SK-N-SH (cell line): ENCODE results near the gene ZSWIM1. TPM values are rescaled to one million over a fixed set of nuclear protein-coding genes. Genes with fewer than 3 reads are reported as not detected.

Source experiments
- CTCF ChIA-PET: fragments of 300-600, 350-600 bp; formaldehyde crosslinking; extraction: SDS; loops from one replicate; lab custom pipeline; 2021; lab: Yijun Ruan, JAX
- POLR2A ChIA-PET: fragments of 350-600 bp; sonication (Branson Sonifier 250); formaldehyde crosslinking; extraction: SDS; loops from one replicate; lab custom pipeline; 2020; ENCODE audit warnings: antibody characterized with exemption, inconsistent platforms; lab: Yijun Ruan, JAX
- DNase-seq: peaks from one replicate; pipeline ENCODE4 v3.0.0; 2012
- H2AFZ ChIP-seq: fragments of 200-600 bp; sonication (generic); 2 replicates; pipeline ENCODE4 v1.8.1; 2016; ENCODE audit warnings: antibody characterized with exemption, mild to moderate bottlenecking, low read depth
- H3F3A ChIP-seq: fragments of 200-600 bp; sonication (generic); replicated peaks from 2 replicates; pipeline ENCODE3; 2016; ENCODE audit warnings: antibody characterized with exemption, mild to moderate bottlenecking; ENCODE audit not compliant: insufficient read depth
- H3K27ac ChIP-seq, 2 experiments: fragments of 200-500 bp in 1 of 2; fragments of 200-600 bp in 1 of 2; sonication (Bioruptor generic) in 1 of 2; sonication (generic), shearing (Covaris generic) in 1 of 2; 2 replicates each; pipeline versions ENCODE4 v1.5.1 to v1.6.1; 2014 to 2016; ENCODE audit warnings: low read depth in 2 of 2, inconsistent platforms in 1 of 2, low read length in 1 of 2, mild to moderate bottlenecking in 1 of 2, mixed read lengths in 1 of 2
- H3K27me3 ChIP-seq: fragments of 200-600 bp; sonication (generic), shearing (Covaris generic); 2 replicates; pipeline ENCODE4 v1.6.1; 2016; ENCODE audit warnings: mixed run types; ENCODE audit not compliant: insufficient read depth
- H3K36me3 ChIP-seq, 2 experiments: fragments of 200-500 bp in 1 of 2; fragments of 200-600 bp in 1 of 2; sonication (Bioruptor generic) in 1 of 2; sonication (generic) in 1 of 2; replicated peaks in 1 of 2; 2 replicates each; pipeline versions ENCODE3 to v1.5.1; 2014 to 2016; ENCODE audit warnings: low read length in 1 of 2, mild to moderate bottlenecking in 1 of 2; ENCODE audit not compliant: insufficient read depth in 2 of 2, control insufficient read depth in 1 of 2
- H3K4me1 ChIP-seq, 2 experiments: fragments of 200-500 bp in 1 of 2; fragments of 200-600 bp in 1 of 2; sonication (Bioruptor generic) in 1 of 2; sonication (generic), shearing (Covaris generic) in 1 of 2; 2 replicates each; pipeline versions ENCODE4 v1.5.1 to v1.6.1; 2014 to 2016; ENCODE audit warnings: low read depth in 1 of 2, low read length in 1 of 2, mixed run types in 1 of 2; ENCODE audit not compliant: insufficient read depth in 2 of 2, control insufficient read depth in 1 of 2
- H3K4me2 ChIP-seq: fragments of 200-600 bp; sonication (generic), shearing (Covaris generic); 2 replicates; pipeline ENCODE4 v1.6.1; 2017; ENCODE audit warnings: mixed run types
- H3K4me3 ChIP-seq, 2 experiments: fragments of 200-500 bp in 1 of 2; fragments of 200-600 bp in 1 of 2; sonication (Bioruptor generic) in 1 of 2; sonication (generic), shearing (Covaris generic) in 1 of 2; 2 replicates each; pipeline versions ENCODE4 v1.5.1 to v1.8.1; 2014 to 2016; ENCODE audit warnings: low read depth in 2 of 2, inconsistent platforms in 1 of 2, low read length in 1 of 2, mild to moderate bottlenecking in 1 of 2, mixed read lengths in 1 of 2, moderate library complexity in 1 of 2
- H3K79me2 ChIP-seq: fragments of 200-600 bp; sonication (generic); 2 replicates; pipeline ENCODE4 v1.8.1; 2017; ENCODE audit warnings: mild to moderate bottlenecking; ENCODE audit not compliant: insufficient read depth
- H3K9ac ChIP-seq: fragments of 200-600 bp; sonication (generic); 2 replicates; pipeline ENCODE4 v1.6.1; 2017; ENCODE audit warnings: mixed run types
- H3K9me2 ChIP-seq: fragments of 200-600 bp; sonication (generic); 2 replicates; pipeline ENCODE4 v1.6.1; 2017; ENCODE audit warnings: mixed run types
- H3K9me3 ChIP-seq: fragments of 200-600 bp; sonication (generic); 2 replicates; pipeline ENCODE4 v1.6.1; 2017; ENCODE audit warnings: mixed run types, mild to moderate bottlenecking, moderate library complexity
- H4K20me1 ChIP-seq: fragments of 200-600 bp; sonication (generic); 2 replicates; pipeline ENCODE4 v1.6.1; 2017; ENCODE audit warnings: mild to moderate bottlenecking, mixed run types; ENCODE audit not compliant: insufficient read depth
- CHD2 ChIP-seq: fragments of 150-350 bp; IDR thresholded peaks from 2 replicates; pipeline ENCODE4 v1.6.1; 2018; ENCODE audit warnings: low read length; ENCODE audit not compliant: partially characterized antibody
- ELF1 ChIP-seq: IDR thresholded peaks from 2 replicates; pipeline ENCODE4 v1.4.0; 2012
- EP300 ChIP-seq, 2 experiments: IDR thresholded peaks; 2 replicates each; pipeline versions ENCODE4 v1.4.0 to v1.6.1; 2012; ENCODE audit warnings: borderline replicate concordance in 1 of 2, low read depth in 1 of 2, low read length in 1 of 2
- EZH2phosphoT487 ChIP-seq: fragments of 200-600 bp; sonication (generic); IDR thresholded peaks from 2 replicates; pipeline ENCODE4 v1.6.1; 2017; ENCODE audit warnings: low read depth, mixed run types, mild to moderate bottlenecking, antibody characterized with exemption, moderate library complexity, borderline replicate concordance
- FOSL2 ChIP-seq: IDR thresholded peaks from 2 replicates; pipeline ENCODE4 v1.4.0; 2012; ENCODE audit warnings: low read depth, mild to moderate bottlenecking, moderate library complexity, borderline replicate concordance
- FOXM1 ChIP-seq: IDR thresholded peaks from 2 replicates; pipeline ENCODE4 v1.4.0; 2012; ENCODE audit warnings: low read depth, mild to moderate bottlenecking
- GABPA ChIP-seq: IDR thresholded peaks from 2 replicates; pipeline ENCODE4 v1.4.0; 2012; ENCODE audit warnings: low read depth, mild to moderate bottlenecking
- GATA2 ChIP-seq: sonication (generic); formaldehyde crosslinking; IDR thresholded peaks from 2 replicates; pipeline ENCODE4 v1.5.0; 2020; ENCODE audit warnings: mild to moderate bottlenecking, missing genetic modification reagents
- MEF2A ChIP-seq: IDR thresholded peaks from 2 replicates; pipeline ENCODE4 v1.4.0; 2012; ENCODE audit warnings: low read depth, borderline replicate concordance
- MXI1 ChIP-seq: IDR thresholded peaks from 2 replicates; pipeline ENCODE4 v1.6.1; 2012; ENCODE audit warnings: mild to moderate bottlenecking, low read depth, low read length, improper control_type of control experiment
- NFIC ChIP-seq: IDR thresholded peaks from 2 replicates; pipeline ENCODE4 v1.4.0; 2012; ENCODE audit warnings: borderline replicate concordance
- RCOR1 ChIP-seq: fragments of 150-350 bp; IDR thresholded peaks from 2 replicates; pipeline ENCODE4 v1.6.1; 2017; ENCODE audit warnings: antibody characterized with exemption, low read length
- RXRA ChIP-seq: IDR thresholded peaks from 2 replicates; pipeline ENCODE4 v1.4.0; 2012; ENCODE audit warnings: low read depth, mild to moderate bottlenecking, borderline replicate concordance
- SMC3 ChIP-seq: IDR thresholded peaks from 2 replicates; pipeline ENCODE4 v1.6.1; 2012; ENCODE audit warnings: low read depth, low read length, improper control_type of control experiment
- TAF1 ChIP-seq: IDR thresholded peaks from 2 replicates; pipeline ENCODE4 v1.6.1; 2012; ENCODE audit warnings: low read depth, mild to moderate bottlenecking, low read length, moderate library complexity, borderline replicate concordance
- YY1 ChIP-seq: IDR thresholded peaks from 2 replicates; pipeline ENCODE4 v1.4.0; 2012; ENCODE audit warnings: low read depth, mild to moderate bottlenecking
- WGBS: methylation state at CpG from one replicate; pipeline ENCODE4 v1.1.6; 2017; ENCODE audit warnings: low lambda C conversion rate; 5-methylcytosine and 5-hydroxymethylcytosine counted together
- polyA plus RNA-seq, 3 experiments: library from polyadenylated mRNA; depleted of rRNA; stranded (reverse); fragments of >200 nt; gene quantifications; 2 replicates each; pipeline ENCODE4 v1.2.3, GENCODE V29; 2012
- TF ChIP-seq, protein P1 (sequence below): IDR thresholded peaks from 2 replicates; pipeline ENCODE4 v1.6.1; 2012; ENCODE audit warnings: mild to moderate bottlenecking, low read depth, low read length, moderate library complexity
- TF ChIP-seq, protein P2 (sequence below): IDR thresholded peaks from 2 replicates; pipeline ENCODE4 v1.4.0; 2012; ENCODE audit warnings: low read depth, borderline replicate concordance
- TF ChIP-seq, protein P3 (sequence below): fragments of 150-350 bp; IDR thresholded peaks from 2 replicates; pipeline ENCODE4 v1.6.1; 2016; ENCODE audit warnings: mild to moderate bottlenecking, low read depth, low read length

Gene ZSWIM1
- polyA plus RNA-seq, 1 of the 3 experiments (the other 2 are of a cell fraction) = 1.8 TPM

DNA sequence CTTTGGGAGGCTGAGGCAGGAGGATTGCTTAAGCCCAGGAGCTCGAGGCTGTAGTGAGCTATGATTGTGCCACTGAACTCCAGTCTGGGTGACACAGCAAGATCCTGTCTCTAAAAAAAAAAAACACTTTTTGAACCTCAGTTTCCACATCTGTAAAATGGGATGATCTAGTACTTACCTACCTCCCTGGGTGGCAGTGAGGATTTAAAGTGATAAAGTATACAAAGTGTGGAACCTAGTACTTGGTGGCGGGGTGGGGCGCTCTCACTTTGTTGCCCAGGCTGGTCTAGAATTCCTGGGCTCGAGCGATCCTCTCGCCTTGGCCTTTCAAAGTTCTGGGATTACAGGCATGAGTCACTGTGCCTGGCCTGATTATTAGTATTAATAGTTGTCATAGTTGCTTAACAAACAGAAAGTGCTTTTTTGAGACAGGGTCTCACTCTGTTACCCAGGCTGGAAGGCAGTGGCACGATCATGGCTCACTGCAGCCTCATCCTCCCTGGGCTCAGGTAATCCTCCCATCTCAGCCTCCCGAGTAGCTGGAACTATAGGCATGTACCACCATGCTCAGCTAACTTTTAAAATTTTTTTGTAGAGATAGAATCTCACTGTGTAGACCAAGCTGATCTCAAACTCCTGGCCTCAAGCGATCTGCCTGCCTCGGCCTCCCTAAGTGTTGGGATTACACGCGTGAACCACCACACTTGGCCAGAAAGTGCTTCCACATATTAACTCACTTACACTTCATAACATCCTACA, 37.9 kb downstream of the ZSWIM1 start:
- no peak overlapping the region for H2AFZ ChIP-seq
- H3K4me3 ChIP-seq = no peak overlapping the region
- H3K9ac ChIP-seq = no peak overlapping the region
- H3K4me1 ChIP-seq = peaks cover 0 to 12% of the 10 kb centered on the region in 2 experiments; a peak in 1 of 4 replicates
- no peaks in the 10 kb centered on the region for H4K20me1 ChIP-seq
- ChIA-PET CTCF (interaction anchor here (0.6 to 2.6 kb wide), 7 partner anchors 9 to 50 kb away, joined by 3 to 10 read pairs (median 3); partner anchors contain the start of genes CTSA and NEURL2), POLR2A (interaction anchor here (0.9 to 3.3 kb wide), 4 partner anchors 8 to 15 kb away, joined by 3 to 34 read pairs (median 12); partner anchors contain the start of gene PCIF1)
- H3K27ac ChIP-seq = peak overlapping the region; percentile 40 to 71; a peak in 2 of 4 replicates
- no peak for DNase-seq
- H3K9me3 ChIP-seq = no peaks in the 10 kb centered on the region
- 86% methylated on average over 12 of the region's 12 CpGs for WGBS
- no peaks in the 10 kb centered on the region for H3K36me3 ChIP-seq
- TF ChIP-seq MXI1 (no peak), YY1 (no peak), CHD2 (no peak), RCOR1 (no peak), EP300 (IDR thresholded peaks at IDR 0.05; ENCODE audit: borderline replicate concordance in 1 of 2, low read depth in 1 of 2, low read length in 1 of 2) (no peak), EZH2phosphoT487 (no peak), FOXM1 (no peak), SMC3 (no peak), ELF1 (no peak), GABPA (no peak), GATA2 (CRISPR knock-in tag) (no peak), NFIC (no peak), MEF2A (no peak), TAF1 (no peak), FOSL2 (no peak), RXRA (no peak)
- TF ChIP-seq, protein P1, sequence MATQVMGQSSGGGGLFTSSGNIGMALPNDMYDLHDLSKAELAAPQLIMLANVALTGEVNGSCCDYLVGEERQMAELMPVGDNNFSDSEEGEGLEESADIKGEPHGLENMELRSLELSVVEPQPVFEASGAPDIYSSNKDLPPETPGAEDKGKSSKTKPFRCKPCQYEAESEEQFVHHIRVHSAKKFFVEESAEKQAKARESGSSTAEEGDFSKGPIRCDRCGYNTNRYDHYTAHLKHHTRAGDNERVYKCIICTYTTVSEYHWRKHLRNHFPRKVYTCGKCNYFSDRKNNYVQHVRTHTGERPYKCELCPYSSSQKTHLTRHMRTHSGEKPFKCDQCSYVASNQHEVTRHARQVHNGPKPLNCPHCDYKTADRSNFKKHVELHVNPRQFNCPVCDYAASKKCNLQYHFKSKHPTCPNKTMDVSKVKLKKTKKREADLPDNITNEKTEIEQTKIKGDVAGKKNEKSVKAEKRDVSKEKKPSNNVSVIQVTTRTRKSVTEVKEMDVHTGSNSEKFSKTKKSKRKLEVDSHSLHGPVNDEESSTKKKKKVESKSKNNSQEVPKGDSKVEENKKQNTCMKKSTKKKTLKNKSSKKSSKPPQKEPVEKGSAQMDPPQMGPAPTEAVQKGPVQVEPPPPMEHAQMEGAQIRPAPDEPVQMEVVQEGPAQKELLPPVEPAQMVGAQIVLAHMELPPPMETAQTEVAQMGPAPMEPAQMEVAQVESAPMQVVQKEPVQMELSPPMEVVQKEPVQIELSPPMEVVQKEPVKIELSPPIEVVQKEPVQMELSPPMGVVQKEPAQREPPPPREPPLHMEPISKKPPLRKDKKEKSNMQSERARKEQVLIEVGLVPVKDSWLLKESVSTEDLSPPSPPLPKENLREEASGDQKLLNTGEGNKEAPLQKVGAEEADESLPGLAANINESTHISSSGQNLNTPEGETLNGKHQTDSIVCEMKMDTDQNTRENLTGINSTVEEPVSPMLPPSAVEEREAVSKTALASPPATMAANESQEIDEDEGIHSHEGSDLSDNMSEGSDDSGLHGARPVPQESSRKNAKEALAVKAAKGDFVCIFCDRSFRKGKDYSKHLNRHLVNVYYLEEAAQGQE = no peak
- TF ChIP-seq, protein P2, sequence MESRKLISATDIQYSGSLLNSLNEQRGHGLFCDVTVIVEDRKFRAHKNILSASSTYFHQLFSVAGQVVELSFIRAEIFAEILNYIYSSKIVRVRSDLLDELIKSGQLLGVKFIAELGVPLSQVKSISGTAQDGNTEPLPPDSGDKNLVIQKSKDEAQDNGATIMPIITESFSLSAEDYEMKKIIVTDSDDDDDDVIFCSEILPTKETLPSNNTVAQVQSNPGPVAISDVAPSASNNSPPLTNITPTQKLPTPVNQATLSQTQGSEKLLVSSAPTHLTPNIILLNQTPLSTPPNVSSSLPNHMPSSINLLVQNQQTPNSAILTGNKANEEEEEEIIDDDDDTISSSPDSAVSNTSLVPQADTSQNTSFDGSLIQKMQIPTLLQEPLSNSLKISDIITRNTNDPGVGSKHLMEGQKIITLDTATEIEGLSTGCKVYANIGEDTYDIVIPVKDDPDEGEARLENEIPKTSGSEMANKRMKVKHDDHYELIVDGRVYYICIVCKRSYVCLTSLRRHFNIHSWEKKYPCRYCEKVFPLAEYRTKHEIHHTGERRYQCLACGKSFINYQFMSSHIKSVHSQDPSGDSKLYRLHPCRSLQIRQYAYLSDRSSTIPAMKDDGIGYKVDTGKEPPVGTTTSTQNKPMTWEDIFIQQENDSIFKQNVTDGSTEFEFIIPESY = no peak
- TF ChIP-seq, protein P3, sequence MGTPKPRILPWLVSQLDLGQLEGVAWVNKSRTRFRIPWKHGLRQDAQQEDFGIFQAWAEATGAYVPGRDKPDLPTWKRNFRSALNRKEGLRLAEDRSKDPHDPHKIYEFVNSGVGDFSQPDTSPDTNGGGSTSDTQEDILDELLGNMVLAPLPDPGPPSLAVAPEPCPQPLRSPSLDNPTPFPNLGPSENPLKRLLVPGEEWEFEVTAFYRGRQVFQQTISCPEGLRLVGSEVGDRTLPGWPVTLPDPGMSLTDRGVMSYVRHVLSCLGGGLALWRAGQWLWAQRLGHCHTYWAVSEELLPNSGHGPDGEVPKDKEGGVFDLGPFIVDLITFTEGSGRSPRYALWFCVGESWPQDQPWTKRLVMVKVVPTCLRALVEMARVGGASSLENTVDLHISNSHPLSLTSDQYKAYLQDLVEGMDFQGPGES = no peak
- TF ChIP-seq, all 33 proteins: peak for 0
- Histone ChIP-seq H3F3A (peaks cover 5% of the 10 kb centered on the region), H3K4me2 (peak overlapping the region; percentile 58), H3K9me2 (no peaks in the 10 kb centered on the region), H3K79me2 (no peaks in the 10 kb centered on the region), H3K27me3 (no peaks in the 10 kb centered on the region)
